NCI-H1436 treated with DMSO at 0.1 percent for 48 hours (cell line): ENCODE results near the gene EIPR1.
A peak's percentile ranks its signal among the peaks of the same experiment; 100 is the strongest.
"Not testable (repeated sequence)": the region's sequence is repeated elsewhere in the genome, so short reads cannot be mapped to it uniquely, and the experiment has no call there.

ENCODE experiments used
- DNase-seq: peaks from one replicate; lab custom pipeline; 2025; lab: John Stamatoyannopoulos, UW

The EIPR1 gene

DNA sequence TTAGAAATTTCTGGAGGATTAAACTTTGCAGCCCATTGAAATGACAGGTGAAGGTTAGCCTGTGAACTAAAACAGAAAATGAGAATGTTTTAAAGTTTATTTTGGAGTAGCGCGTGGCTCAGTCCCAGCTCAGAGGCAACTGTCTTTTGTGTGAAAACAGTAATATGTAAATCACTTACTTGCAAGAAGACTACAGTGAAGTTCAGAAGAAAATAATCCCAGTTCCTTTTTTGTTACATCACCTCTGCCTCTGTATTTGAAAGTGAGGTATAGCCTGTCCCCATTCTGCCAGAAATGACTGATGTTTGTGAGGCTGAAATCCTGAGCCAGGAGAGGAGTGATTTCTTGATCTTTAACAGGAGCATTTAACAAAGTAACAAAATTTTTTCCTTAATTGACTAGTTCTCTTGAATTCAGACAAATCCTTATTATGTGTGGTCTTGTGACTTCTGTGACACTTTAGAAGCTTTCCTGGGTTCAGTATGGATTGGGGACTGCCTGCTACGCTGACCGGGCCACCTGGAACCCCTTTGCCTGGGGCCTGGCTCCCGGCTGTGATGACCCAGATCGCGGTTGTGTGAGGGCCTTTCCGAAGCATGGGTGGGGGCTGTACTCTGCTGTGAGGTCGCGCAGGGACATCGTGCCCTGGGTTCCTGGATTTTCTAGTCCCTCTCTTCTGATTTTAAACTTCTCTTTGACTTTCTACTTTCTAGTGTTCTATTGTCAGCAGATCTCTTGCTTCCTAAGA lies 26.1 kb upstream of the EIPR1 start:
- DNase-seq = no peak

DNA sequence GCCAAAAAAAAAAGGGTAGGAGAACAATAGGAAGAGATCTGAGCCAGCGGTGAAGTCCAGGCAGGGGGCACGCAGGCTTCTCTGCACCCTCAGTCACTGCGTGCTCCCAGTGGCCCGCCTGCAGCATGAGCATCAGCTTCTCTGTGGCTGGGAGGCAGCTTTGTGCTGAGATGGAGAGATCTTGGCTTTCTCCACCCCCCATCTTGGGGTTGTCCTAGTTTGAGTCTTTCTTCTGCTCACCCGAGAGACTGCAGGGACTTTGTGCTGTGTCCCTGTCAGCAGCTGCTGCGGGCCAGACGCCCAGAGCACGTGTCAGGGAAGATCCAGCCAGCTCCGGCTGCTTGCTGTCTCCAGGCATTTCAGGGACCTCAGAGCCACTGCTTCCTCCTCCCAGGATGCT lies 22.2 kb upstream of the EIPR1 start:
- no peak for DNase-seq

- no peak for DNase-seq
Measured at GRCh38 chr2:3399381-3399780, 21.8 kb upstream of the EIPR1 start.

DNA sequence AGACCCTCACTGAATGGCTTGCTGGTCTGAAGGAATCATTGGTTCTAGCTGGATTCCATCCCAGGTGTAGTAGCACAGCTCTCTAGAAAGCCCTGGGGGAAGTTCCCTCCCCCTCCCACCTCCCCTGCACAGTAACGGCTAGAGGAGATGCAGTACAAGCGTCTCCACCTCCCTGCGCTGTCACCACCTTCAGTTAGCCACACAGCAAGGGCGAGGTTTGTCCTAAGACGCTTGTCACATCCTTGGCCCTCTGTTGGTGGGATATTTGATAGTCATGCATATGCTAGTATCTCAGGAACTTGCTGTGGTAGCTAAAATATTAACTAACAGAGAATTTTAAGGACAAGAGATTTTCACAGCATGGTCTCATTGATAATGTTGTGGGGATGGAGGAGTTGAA lies 21.2 kb upstream of the EIPR1 start:
- no peak for DNase-seq

- no peak for DNase-seq
Measured at GRCh38 chr2:3396920-3397559, 19.4 kb upstream of the EIPR1 start.

GRCh38 chr2:3392216-3392615 lies 14.6 kb upstream of the EIPR1 start:
- no peak for DNase-seq

GRCh38 chr2:3390041-3390440 lies 12.4 kb upstream of the EIPR1 start:
- DNase-seq = no peak

GRCh38 chr2:3389193-3389592 lies 11.6 kb upstream of the EIPR1 start:
- DNase-seq = no peak

- no peak for DNase-seq
Measured at GRCh38 chr2:3388412-3388738, 10.8 kb upstream of the EIPR1 start.

DNA sequence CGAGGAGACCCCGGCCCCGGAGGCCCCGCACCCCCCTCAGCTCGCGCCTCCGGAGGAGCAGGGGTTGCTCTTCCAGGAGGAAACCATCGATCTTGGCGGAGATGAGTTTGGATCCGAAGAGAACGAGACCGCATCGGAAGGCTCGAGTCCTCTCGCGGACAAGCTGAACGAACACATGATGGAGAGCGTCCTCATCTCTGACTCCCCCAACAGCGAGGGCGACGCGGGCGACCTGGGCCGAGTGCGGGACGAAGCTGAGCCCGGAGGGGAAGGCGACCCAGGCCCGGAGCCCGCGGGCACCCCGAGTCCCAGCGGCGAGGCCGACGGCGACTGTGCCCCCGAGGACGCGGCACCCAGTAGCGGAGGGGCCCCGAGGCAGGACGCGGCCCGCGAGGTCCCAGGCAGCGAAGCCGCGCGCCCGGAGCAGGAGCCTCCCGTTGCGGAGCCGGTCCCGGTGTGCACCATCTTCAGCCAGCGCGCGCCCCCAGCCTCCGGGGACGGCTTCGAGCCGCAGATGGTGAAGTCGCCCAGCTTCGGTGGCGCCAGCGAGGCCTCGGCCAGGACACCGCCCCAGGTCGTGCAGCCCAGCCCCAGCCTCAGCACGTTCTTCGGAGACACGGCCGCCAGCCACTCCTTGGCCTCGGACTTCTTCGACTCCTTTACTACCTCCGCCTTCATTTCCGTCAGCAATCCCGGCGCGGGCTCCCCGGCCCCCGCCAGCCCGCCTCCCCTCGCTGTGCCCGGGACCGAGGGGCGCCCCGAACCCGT lies 10.2 kb upstream of the EIPR1 start:
- DNase-seq = no peak

GRCh38 chr2:3387011-3387410 lies 9.4 kb upstream of the EIPR1 start:
- DNase-seq = no peak

DNA sequence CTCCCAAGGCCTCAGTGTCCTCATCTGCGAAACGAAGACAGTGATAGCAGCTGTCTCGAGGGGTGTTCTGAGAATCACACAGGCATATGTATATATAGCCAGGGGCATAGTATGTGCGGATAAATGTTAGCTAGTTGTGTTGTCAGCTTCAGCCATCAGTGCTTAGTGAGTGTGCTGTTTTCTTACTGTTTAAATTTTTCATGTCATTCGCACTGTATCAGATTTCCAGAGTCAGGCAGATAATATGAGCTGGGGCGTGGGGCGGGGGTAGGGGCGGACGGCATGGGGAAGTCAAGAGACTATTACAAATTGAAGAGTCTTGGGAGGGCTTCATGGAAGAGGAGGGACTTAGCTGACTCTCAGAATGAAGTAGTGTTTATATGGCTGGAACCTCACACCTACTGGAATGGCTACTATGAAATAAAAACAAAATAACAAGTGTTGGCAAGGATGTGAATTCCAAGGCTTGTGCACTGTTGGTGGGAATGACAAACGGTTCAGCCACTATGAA lies 8.9 kb upstream of the EIPR1 start:
- DNase-seq = no peak

- no peak for DNase-seq
Measured at GRCh38 chr2:3379647-3380534, 2.3 kb upstream of the EIPR1 start, which contains the start of gene TRAPPC12. TSS of gene TRAPPC12 (plus strand) at chr2:3379694. CDS start at chr2:3387624, 7,930 bp downstream.

DNA sequence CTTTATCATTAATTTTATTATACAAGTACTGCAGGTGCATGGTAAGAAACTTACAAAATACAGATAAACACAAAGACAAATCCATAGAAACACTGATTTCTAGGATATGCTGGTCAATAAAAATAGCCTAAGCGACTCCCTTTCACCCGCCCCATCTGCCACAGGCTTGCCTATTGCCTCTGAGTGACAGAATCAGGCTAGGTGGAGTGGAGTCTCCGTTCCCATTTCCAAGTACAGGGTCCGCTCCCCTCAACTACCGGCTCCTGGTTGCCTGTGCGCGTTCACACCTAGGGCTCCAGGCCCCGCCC lies 1.7 kb upstream of the EIPR1 start:
- DNase-seq = peak; percentile 67

DNA sequence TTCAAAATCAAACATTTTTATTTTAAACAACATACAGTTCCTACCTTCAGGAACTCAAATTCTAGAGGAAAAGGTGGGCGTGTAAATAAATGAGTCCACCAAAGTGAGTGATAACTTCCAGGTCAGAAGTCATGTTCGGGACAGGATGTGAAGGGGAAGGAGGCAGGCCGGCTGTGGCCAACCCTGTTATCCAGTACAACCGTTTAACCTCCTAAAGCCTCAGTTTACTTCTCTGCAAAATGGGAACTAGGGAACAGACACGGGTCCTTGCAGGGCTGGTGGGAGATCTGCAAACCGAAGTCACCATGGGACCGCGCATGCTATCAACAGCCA lies 373 bp downstream of the EIPR1 start:
- DNase-seq = no peak

DNA sequence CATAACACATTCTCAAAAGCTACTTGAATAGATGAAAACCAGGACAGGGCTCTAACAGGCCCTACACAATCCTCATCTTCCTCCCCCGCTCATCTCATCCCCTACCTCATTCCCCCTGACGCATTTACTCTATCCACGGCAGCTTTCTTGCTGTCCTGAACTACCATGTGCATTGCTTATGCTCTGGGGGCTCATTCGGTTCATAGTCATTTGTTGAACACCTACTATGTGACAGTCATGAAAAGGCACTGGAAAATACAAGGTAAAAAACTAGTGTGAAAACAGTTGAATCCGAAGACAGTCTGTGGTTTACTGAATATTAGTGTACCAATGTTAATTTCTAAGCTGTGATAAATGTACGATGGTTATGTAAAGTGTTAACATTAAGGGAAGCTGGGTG lies 797 bp downstream of the EIPR1 start:
- no peak for DNase-seq

- not testable (repeated sequence) for DNase-seq
Measured at GRCh38 chr2:3369340-3370181, 8.1 kb downstream of the EIPR1 start.

DNA sequence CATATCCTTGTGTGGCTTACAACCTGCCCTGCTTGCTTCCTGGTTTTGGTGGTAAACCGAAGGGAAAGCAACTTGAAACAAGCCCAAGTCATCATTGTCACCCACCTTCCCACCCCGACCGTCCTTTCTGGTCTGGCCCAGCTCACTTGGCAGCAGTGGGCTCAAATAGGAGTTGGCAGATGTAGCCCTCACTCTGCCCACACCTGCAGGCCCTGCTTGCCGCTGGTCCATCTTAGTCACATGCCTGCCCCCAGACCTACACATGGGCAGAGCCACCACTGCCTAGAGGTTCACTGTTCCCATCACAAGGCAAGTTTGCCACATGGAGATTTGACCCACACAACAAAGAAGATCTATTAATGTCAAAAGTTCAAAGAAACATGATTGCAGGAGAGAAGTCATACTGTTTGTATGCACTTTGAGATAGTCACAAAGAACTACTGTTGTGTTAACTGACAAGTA lies 9.3 kb downstream of the EIPR1 start:
- no peak for DNase-seq

DNA sequence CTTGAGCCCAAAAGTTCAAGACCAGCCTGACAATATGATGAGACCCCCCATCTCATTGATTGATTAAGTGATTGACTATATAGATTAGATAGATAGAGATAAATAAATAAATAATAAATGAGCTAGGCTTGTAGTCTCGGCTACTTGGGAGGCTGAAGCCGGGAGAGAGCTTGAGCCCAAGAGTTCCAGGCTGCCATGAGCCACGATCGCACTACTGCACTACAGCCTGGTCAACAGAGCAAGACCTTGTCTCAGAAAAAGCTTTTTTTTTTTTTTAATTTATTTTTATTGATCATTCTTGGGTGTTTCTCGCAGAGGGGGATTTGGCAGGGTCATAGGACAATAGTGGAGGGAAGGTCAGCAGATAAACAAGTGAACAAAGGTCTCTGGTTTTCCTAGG lies 12.4 kb downstream of the EIPR1 start:
- DNase-seq = no peak

DNA sequence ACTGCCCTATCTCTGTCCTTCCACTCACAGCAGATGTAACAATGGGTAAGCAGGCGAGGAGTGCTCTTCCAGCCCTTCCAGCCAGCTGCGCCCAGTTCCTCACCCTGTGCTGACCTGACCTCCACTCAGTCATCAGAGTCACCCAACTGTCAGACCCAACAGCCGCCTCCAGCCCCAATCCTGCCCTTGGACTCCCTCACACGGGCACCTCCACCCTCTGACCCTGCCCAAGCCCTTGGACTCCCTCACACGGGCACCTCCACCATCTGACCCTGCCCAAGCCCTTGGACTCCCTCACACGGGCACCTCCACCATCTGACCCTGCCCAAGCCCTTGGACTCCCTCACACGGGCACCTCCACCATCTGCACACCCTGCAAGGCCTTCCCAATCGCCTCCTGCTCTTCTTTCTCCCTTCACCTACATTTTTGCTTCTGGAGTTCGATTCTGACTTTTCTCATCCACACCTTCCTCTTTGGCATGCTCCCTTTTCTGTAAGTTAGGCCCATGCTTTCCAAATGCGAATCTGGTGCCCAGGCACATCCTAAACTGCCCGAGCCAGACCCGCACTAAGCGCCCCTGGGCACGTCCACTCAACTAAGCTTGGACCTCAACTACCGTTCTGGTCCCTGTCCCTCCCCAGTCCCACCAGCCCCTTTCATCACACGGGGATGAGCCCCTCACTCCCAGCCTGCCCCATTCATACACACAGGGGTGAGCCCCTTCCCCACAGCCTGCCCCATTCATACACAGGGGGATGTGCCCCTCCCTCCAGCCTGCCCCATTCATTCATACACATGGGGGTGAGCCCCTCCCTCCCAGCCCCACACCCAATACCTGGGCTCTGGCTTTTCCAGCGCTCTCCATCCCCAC lies 15.9 kb downstream of the EIPR1 start:
- DNase-seq = no peak
